Measurements from ENCODE around the gene CELF4.

CELF4 gene

GRCh38 chr18:37494406-37494805, 71.2 kb downstream of the CELF4 start:
- DNase-seq (ENCODE audit: low spot score): no peak

- DNase-seq (ENCODE audit: low spot score): no peak
Measured at GRCh38 chr18:37493352-37493935, 72.2 kb downstream of the CELF4 start.

DNA sequence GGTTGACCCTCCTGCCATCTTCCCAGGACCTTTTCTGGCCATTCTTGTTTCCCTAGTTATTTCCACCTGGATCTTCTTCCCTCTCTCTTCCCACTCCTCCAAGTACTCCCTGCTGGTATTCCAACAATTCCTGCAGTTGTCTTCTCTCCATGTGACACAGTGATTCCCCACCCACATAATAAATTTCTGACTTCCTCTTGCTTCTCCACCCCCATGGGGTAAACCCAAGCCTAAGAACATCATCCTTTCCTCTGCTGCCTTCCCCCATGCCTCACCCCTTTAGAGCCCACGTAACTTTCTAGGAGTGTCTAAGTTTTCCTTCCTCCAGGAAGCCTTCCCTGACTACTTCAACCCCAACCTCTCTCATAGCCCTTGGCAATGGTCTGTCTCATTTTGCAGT, 72.6 kb downstream of the CELF4 start:
- no peak for DNase-seq (ENCODE audit: low spot score)

GRCh38 chr18:37491526-37491925, 74.1 kb downstream of the CELF4 start:
- DNase-seq (ENCODE audit: low spot score): no peak

DNA sequence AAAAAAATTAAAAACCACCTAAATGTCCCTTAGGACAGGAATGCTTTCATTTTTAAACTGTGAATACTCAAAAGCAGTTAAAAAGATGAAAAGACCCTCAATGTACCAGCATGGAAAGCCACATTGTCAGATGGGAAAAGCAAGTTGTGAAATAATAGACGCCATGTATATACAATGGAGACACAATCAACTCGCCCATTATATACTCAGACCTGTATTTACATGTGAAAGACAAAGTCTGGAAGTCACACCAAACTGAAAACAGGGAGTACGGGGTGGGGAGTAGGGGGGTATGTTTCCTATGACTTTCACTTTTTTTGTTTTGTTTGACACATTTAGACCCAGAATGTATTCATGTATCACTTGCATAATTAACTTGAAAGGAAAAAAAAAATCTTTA, 75.6 kb downstream of the CELF4 start:
- DNase-seq (ENCODE audit: low spot score): no peak

- no peak for DNase-seq (ENCODE audit: low spot score)
Measured at GRCh38 chr18:37489011-37489410, 76.6 kb downstream of the CELF4 start.

- no peak for DNase-seq (ENCODE audit: low spot score)
Measured at GRCh38 chr18:37487400-37487867, 78.2 kb downstream of the CELF4 start.

DNA sequence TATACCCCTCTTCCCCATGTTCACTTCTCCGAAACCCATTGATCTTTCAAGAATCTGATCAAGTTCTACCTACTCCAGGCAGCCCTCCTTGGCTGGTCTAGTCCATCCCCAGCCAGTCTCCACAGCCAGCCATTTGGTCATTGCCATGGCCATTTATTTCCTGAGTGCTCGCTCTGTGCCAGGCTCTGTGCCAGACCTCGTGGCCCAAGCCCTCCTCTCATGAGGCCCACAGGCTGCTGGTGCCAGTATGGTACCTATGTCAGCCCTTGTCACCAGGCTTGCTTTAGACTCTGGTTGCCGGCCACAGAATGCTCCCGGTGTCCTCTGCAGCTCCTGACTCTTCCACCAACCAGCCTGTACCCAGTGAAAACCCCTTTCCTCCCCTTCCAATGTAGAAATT, 78.8 kb downstream of the CELF4 start:
- DNase-seq (ENCODE audit: low spot score): no peak

DNA sequence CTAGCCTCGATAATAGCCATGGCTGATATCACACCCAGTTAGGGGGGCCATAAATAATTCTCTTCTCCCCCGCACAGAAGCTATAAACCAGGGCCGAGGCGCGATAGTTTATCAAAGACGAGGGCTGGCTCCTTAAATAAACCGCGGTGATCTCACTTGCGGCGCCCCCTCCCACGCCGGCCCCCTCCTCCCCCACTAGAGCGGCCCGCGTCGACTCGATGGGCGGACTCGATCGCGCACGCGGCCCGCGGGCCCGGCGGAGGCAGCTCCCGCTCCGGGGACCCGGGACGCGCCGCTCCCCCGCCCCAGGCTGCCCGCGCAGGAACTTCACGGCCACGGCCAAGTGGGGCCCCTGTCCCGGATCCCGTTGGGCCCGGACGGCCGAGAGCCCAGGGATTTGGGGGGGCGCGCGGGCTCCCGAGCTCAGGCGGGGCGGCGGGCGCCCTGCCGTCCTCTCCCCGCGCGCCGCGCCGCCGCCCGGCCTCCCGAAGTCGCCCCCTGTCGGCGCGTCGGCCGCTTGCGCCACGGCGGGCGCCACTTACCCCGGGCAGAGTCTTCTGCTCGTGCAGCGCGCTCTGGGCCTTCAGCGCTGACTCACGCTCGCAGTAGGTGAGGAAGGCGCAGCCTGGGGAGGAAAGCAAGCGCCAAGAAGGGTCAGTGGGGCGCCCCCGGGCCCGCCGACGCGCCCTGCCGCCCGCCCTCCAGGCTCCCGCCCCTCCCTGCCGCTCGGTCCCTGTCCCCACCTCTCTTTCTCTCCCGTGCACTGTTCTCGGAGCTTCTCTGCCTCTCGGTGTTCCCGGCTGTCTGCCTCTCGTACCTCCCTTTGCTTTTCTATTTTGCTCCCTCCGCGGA, 80.4 kb downstream of the CELF4 start:
- DNase-seq (ENCODE audit: low spot score): no peak

- DNase-seq (ENCODE audit: low spot score): no peak
Measured at GRCh38 chr18:37483984-37484819, 81.4 kb downstream of the CELF4 start.

DNA sequence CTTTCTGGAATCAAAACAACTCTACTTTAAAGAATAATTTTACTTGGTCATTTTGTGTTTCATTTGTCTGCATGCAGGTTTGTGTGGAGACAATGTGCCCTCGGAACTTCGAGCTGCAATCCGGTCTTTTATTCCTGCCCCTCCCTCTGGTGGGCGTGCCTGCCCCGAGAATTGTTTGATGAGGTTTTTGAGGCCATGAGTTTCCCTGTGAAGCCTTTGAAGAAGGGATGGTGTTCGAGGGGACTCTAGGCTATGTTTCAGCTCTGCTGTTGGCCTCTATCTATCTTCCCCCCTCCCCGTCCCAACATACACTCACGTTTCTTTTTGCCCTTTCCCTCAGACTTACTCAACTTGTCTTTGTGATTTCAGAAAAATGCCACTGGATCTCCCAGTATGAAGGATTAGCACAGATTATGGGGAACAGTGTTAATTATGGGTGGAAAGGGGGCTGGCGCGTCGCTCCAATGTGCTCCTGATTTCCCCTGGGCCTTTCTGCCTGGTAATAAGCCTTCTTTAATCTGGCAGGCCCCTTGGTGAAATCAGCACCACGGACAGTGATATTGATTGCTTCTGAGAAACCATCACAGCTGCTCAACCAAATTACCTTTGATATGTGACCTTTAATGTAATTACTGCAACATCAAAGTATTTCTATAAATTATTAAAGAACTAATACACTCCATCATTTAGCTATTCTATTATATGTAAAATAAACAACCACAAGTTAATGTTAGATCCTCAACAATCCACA, 82.2 kb downstream of the CELF4 start:
- no peak for DNase-seq (ENCODE audit: low spot score)

DNA sequence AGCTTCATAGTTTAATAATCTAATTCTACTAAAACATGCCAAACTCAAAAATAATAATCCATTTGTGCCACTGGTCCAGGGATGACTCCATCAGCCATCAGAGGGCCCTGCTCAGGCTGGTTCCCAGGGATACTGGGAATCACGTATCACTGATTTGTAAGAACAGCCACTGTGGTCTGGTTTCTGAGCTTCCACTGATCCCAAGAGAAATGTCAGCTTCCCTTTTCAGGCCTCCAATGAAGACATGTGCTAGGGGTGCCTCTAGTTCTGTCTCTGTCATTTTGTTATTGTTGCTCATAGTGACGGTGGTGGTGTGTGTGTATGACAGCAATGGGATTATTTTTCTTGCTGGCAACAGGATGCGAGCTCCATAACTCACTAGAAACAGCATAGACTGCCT, 83.2 kb downstream of the CELF4 start:
- no peak for DNase-seq (ENCODE audit: low spot score)

GRCh38 chr18:37482002-37482401, 83.6 kb downstream of the CELF4 start:
- no peak for DNase-seq (ENCODE audit: low spot score)

GRCh38 chr18:37481491-37481890, 84.1 kb downstream of the CELF4 start:
- no peak for DNase-seq (ENCODE audit: low spot score)

DNA sequence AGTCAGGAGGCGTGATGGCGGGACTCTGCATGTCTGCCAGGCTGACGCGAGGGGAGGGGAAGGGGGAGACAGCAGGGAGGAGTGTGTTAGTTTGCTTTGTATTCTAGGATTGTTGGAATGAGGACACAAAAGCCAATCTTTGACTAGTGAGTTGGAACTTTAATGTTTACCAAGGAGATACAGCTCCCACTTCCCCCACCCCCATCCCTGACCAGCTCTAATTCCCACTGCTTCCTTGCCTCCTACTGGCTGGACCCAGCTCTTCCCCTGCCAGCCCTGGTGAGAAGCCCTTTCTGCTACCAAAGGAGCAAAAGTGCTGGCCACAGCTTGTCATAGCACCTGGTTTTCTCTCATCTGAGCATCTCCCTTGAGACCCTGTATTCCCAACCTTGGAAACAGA, 84.5 kb downstream of the CELF4 start:
- DNase-seq (ENCODE audit: low spot score): no peak

DNA sequence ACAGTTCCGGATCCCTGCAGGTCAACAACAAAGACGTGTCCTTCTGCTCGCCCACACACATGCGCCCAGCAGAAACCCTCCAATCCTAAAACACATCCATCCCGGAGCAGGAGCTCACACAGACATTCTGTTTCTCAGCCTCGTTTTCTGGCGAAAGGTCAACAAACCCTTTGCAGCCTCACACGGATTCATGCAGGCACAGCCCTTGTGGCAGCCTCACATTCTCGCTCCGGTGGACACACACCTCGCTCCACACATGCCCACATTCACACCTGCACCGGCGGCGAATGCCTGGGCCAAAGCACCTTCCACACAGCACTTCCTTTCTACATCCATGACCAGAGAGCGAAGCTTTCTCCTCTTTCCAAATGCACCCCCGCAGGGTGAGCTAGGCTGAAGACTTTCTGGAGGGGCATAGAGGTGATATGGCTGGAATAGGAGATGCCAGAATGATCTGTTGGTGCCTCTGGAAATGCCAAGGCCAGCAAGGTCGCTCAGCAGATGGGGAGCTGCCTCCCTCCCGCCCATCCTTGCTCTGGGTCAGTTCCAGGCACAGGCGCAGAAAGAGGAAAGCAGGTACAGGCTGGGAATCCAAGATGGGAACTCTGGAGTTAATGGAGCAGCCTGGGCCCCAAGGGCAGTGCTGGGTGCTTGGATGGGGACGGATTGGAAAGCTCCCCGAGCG, 88.8 kb downstream of the CELF4 start:
- DNase-seq (ENCODE audit: low spot score): no peak

DNA sequence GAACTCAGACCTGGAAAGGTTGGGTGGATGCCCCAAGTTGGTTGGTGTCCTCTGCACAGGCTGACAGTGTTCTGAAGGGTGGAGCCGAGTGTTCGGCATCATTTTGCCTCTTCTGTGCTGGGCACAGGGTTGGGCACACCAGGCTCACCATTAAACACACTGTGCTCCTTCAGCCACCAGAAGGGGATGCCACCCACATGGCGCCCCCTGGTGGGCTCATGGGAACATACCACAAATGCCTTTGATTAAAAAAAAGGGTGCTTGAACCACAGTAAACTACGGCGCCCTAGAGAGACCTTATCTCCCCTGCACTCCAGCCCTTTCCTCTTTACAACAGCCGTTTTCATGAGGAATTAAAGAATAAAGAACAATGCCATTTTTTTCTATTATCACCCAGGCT, 89.4 kb downstream of the CELF4 start:
- DNase-seq (ENCODE audit: low spot score): peak; percentile 34

- DNase-seq (ENCODE audit: low spot score): no peak
Measured at GRCh38 chr18:37473195-37473840, 92.3 kb downstream of the CELF4 start.

DNA sequence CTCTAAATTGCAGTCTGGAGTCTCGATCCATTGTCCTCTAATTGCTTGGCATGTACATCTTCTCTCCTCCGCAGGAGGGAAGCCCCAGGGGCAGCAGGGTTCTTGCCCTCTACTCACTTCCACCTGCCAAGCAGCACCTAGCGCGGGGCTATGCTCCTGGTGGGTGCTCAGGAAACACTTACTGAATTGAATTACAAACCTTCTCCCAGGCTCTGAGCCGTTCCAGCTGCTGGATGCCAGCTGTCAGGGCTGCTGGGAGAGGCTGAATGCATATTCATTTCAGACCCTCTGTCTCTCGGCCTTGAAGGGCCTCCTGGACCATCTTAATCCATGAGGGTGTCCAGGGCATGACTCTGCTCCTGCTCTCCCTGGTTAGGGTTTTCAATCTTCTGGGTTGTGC, 94.0 kb downstream of the CELF4 start:
- no peak for DNase-seq (ENCODE audit: low spot score)

GRCh38 chr18:37470986-37471385, 94.6 kb downstream of the CELF4 start:
- no peak for DNase-seq (ENCODE audit: low spot score)
